ENCODE data around the gene PRPSAP2. TPM values are rescaled to one million over a fixed set of nuclear protein-coding genes. Genes with fewer than 3 reads are reported as not detected.

PRPSAP2 gene
- polyA plus RNA-seq, 1 donor from 2014 or later = 358 TPM

GRCh38 chr17:18910881-18911280 is 53.0 kb downstream of the PRPSAP2 start:
- Histone ChIP-seq H3F3A (ENCODE audit: insufficient read depth, low read length, poor library complexity, severe bottlenecking) (no peaks in the 10 kb centered on the region), H2AFZ (ENCODE audit: low read depth, low read length) (no peak overlapping the region), H3K4me3 (ENCODE audit: low read length) (no peak overlapping the region), H3K4me2 (ENCODE audit: low read length) (no peak overlapping the region), H3K9me2 (ENCODE audit: insufficient read depth, low read length) (no peaks in the 10 kb centered on the region), H3K79me2 (replicated peaks; ENCODE audit: insufficient read depth, low read length) (peaks cover 3% of the 10 kb centered on the region), H3K27me3 (ENCODE audit: insufficient read depth, low read depth, low read length) (no peaks in the 10 kb centered on the region), H3K36me3 (ENCODE audit: insufficient read depth, low read length) (peaks cover 4% of the 10 kb centered on the region), H3K9ac (ENCODE audit: low read length) (no peak overlapping the region), H3K9me3 (ENCODE audit: low read length) (no peaks in the 10 kb centered on the region), H4K20me1 (ENCODE audit: insufficient read depth) (no peaks in the 10 kb centered on the region), H3K27ac (ENCODE audit: low read length) (no peak overlapping the region)
- TF ChIP-seq POLR2AphosphoS5 (IDR thresholded peaks at IDR 0.05) = no peak
- no peak for TF ChIP-seq CTCF (IDR thresholded peaks at IDR 0.05; ENCODE audit: poor library complexity, severe bottlenecking)
- no peak for TF ChIP-seq EZH2 (IDR thresholded peaks at IDR 0.05; ENCODE audit: borderline replicate concordance, insufficient read depth, low read length, poor library complexity, severe bottlenecking)
- no peak for TF ChIP-seq EP300 (conservative IDR thresholded peaks at IDR 0.05; ENCODE audit: poor library complexity, severe bottlenecking)
- no peak for TF ChIP-seq MXI1 (conservative IDR thresholded peaks at IDR 0.05; ENCODE audit: poor library complexity, severe bottlenecking)
- no peak for TF ChIP-seq REST (IDR thresholded peaks at IDR 0.05; ENCODE audit: borderline replicate concordance)
- TF ChIP-seq SMC3 (conservative IDR thresholded peaks at IDR 0.05; ENCODE audit: poor library complexity) = no peak
- TF ChIP-seq TAF1 (IDR thresholded peaks at IDR 0.05; ENCODE audit: low read depth) = no peak
- TF ChIP-seq RAD21 (conservative IDR thresholded peaks at IDR 0.05) = no peak

GRCh38 chr17:18916816-18917500 is 59.0 kb downstream of the PRPSAP2 start:
- no peak overlapping the region for H3K4me2 ChIP-seq (ENCODE audit: low read length)
- no peaks in the 10 kb centered on the region for H4K20me1 ChIP-seq (ENCODE audit: insufficient read depth)
- H3F3A ChIP-seq (ENCODE audit: insufficient read depth, low read length, poor library complexity, severe bottlenecking) = no peaks in the 10 kb centered on the region
- no peaks in the 10 kb centered on the region for H3K9me3 ChIP-seq (ENCODE audit: low read length)
- no peak overlapping the region for H2AFZ ChIP-seq (ENCODE audit: low read depth, low read length)
- H3K27me3 ChIP-seq (ENCODE audit: insufficient read depth, low read depth, low read length) = no peaks in the 10 kb centered on the region
- H3K4me3 ChIP-seq (ENCODE audit: low read length) = no peak overlapping the region
- no peaks in the 10 kb centered on the region for H3K9me2 ChIP-seq (ENCODE audit: insufficient read depth, low read length)
- no peaks in the 10 kb centered on the region for H3K79me2 ChIP-seq (replicated peaks; ENCODE audit: insufficient read depth, low read length)
- TF ChIP-seq RAD21 (conservative IDR thresholded peaks at IDR 0.05) = no peak
- TF ChIP-seq CTCF (IDR thresholded peaks at IDR 0.05; ENCODE audit: poor library complexity, severe bottlenecking) = no peak
- TF ChIP-seq REST (IDR thresholded peaks at IDR 0.05; ENCODE audit: borderline replicate concordance) = no peak
- TF ChIP-seq EZH2 (IDR thresholded peaks at IDR 0.05; ENCODE audit: borderline replicate concordance, insufficient read depth, low read length, poor library complexity, severe bottlenecking) = no peak
- TF ChIP-seq TAF1 (IDR thresholded peaks at IDR 0.05; ENCODE audit: low read depth) = no peak
- no peak for TF ChIP-seq SMC3 (conservative IDR thresholded peaks at IDR 0.05; ENCODE audit: poor library complexity)
- no peak for TF ChIP-seq EP300 (conservative IDR thresholded peaks at IDR 0.05; ENCODE audit: poor library complexity, severe bottlenecking)
- TF ChIP-seq MXI1 (conservative IDR thresholded peaks at IDR 0.05; ENCODE audit: poor library complexity, severe bottlenecking) = no peak
- TF ChIP-seq POLR2AphosphoS5 (IDR thresholded peaks at IDR 0.05) = no peak
- peaks cover 4% of the 10 kb centered on the region for H3K36me3 ChIP-seq (ENCODE audit: insufficient read depth, low read length)
- H3K27ac ChIP-seq (ENCODE audit: low read length) = no peak overlapping the region
- no peak overlapping the region for H3K9ac ChIP-seq (ENCODE audit: low read length)

Data from neural cell (in vitro differentiated cells).